Activated CD4-positive, alpha-beta memory T cell treated with anti-CD3 and anti-CD28 coated beads for 36 hours (primary cell): ENCODE results near the gene LCP2. TPM values are rescaled to one million over a fixed set of nuclear protein-coding genes. Genes with fewer than 3 reads are reported as not detected.

Experiments used
- CTCF ChIA-PET: fragments of 350-600 bp; sonication (Branson Sonifier 250); formaldehyde crosslinking; loops from one replicate; lab custom pipeline; 2021; ENCODE audit warnings: antibody characterized with exemption, inconsistent platforms; lab: Charles Lee
- POLR2A ChIA-PET: fragments of 350-600 bp; sonication (Branson Sonifier 250); formaldehyde crosslinking; loops from one replicate; lab custom pipeline; 2021; ENCODE audit warnings: antibody characterized with exemption; lab: Charles Lee
- DNase-seq: peaks from one replicate; pipeline ENCODE4 v3.0.0-alpha.2; 2020
- H3K27ac Mint-ChIP-seq: one replicate; pipeline ENCODE4 v1.8.0; 2021; ENCODE audit warnings: mixed read lengths
- H3K27me3 Mint-ChIP-seq: one replicate; pipeline ENCODE4 v1.8.0; 2021; ENCODE audit warnings: mixed read lengths
- H3K36me3 Mint-ChIP-seq: one replicate; pipeline ENCODE4 v1.8.0; 2021; ENCODE audit warnings: mixed read lengths
- H3K4me1 Mint-ChIP-seq: one replicate; pipeline ENCODE4 v1.8.0; 2021; ENCODE audit warnings: low read depth, mixed read lengths
- H3K4me3 Mint-ChIP-seq: one replicate; pipeline ENCODE4 v1.8.0; 2021; ENCODE audit warnings: mild to moderate bottlenecking, mixed read lengths
- H3K9me3 Mint-ChIP-seq: one replicate; pipeline ENCODE4 v1.8.0; 2021; ENCODE audit warnings: mixed read lengths
- intact Hi-C: fragments of 100-400 bp; cut with micrococcal nuclease; formaldehyde crosslinking; loops from one replicate; pipeline ENCODE4 v1.15.1; 2023
- total RNA-seq, 2 experiments: library from RNA; stranded (reverse); gene quantifications; one replicate each; pipeline ENCODE4 v1.2.3, GENCODE V29; 2021

LCP2 gene
- total RNA-seq, 2 experiments from 2014 or later = 212 to 213 TPM

- ChIA-PET CTCF (interaction anchor here (0.9 to 10.2 kb wide), 5 partner anchors 9 to 193 kb away, joined by 3 to 221 read pairs (median 31); no protein-coding TSS in a partner anchor), POLR2A (no interaction called here)
- H3K4me3 Mint-ChIP-seq = no peak overlapping the region
- peaks cover 3% of the 10 kb centered on the region for H3K4me1 Mint-ChIP-seq
- no peak overlapping the region for H3K27ac Mint-ChIP-seq
- intact Hi-C loops = loop anchor here (10.0 kb wide), 1 partner anchor 396 kb away; no protein-coding TSS in a partner anchor
- no peaks in the 10 kb centered on the region for H3K9me3 Mint-ChIP-seq
- H3K36me3 Mint-ChIP-seq = peaks cover 1% of the 10 kb centered on the region
- no peak for DNase-seq
- no peaks in the 10 kb centered on the region for H3K27me3 Mint-ChIP-seq
These were observed 68.7 kb downstream of the LCP2 start for GRCh38 chr5:170228762-170229435.

- H3K9me3 Mint-ChIP-seq = no peaks in the 10 kb centered on the region
- intact Hi-C loops = loop anchor here (1.0 to 10.0 kb wide), 4 partner anchors 48 to 398 kb away; no protein-coding TSS in a partner anchor
- peaks cover 3% of the 10 kb centered on the region for H3K4me1 Mint-ChIP-seq
- POLR2A ChIA-PET = interaction anchor here (1.0 kb wide), 1 partner anchor 47 kb away, joined by 3 read pairs; no protein-coding TSS in a partner anchor
- no peak overlapping the region for H3K4me3 Mint-ChIP-seq
- CTCF ChIA-PET = interaction anchor here (0.8 to 10.2 kb wide), 33 partner anchors 8 to 195 kb away, joined by 3 to 221 read pairs (median 6); partner anchors contain the start of gene LCP2
- no peaks in the 10 kb centered on the region for H3K36me3 Mint-ChIP-seq
- H3K27me3 Mint-ChIP-seq = no peaks in the 10 kb centered on the region
- no peak for DNase-seq
- no peak overlapping the region for H3K27ac Mint-ChIP-seq
These were observed 70.9 kb downstream of the LCP2 start for GRCh38 chr5:170226661-170227060.

GRCh38 chr5:170226129-170226615, 71.4 kb downstream of the LCP2 start:
- intact Hi-C loops = loop anchor here (1.0 to 10.0 kb wide), 4 partner anchors 48 to 399 kb away; no protein-coding TSS in a partner anchor
- H3K9me3 Mint-ChIP-seq = no peaks in the 10 kb centered on the region
- no peak for DNase-seq
- no peak overlapping the region for H3K27ac Mint-ChIP-seq
- H3K36me3 Mint-ChIP-seq = no peaks in the 10 kb centered on the region
- H3K27me3 Mint-ChIP-seq = no peaks in the 10 kb centered on the region
- no peak overlapping the region for H3K4me3 Mint-ChIP-seq
- ChIA-PET CTCF (interaction anchor here (0.7 to 10.2 kb wide), 43 partner anchors 9 to 399 kb away, joined by 3 to 221 read pairs (median 5); partner anchors contain the start of gene LCP2), POLR2A (no interaction called here)
- peaks cover 3% of the 10 kb centered on the region for H3K4me1 Mint-ChIP-seq

- CTCF ChIA-PET = interaction anchor here (0.7 to 10.2 kb wide), 47 partner anchors 8 to 400 kb away, joined by 3 to 221 read pairs (median 4); partner anchors contain the start of gene LCP2
- H3K27ac Mint-ChIP-seq = no peak overlapping the region
These were observed 72.0 kb downstream of the LCP2 start for GRCh38 chr5:170225326-170226128.

GRCh38 chr5:170223906-170224305, 73.7 kb downstream of the LCP2 start:
- Mint-ChIP-seq H3K27me3 (no peaks in the 10 kb centered on the region), H3K9me3 (no peaks in the 10 kb centered on the region), H3K4me1 (peaks cover 3% of the 10 kb centered on the region), H3K36me3 (no peaks in the 10 kb centered on the region), H3K4me3 (no peak overlapping the region), H3K27ac (no peak overlapping the region)
- DNase-seq = no peak
- ChIA-PET POLR2A (no interaction called here), CTCF (interaction anchor here (1.1 to 10.2 kb wide), 6 partner anchors 12 to 198 kb away, joined by 3 to 221 read pairs (median 4); no protein-coding TSS in a partner anchor)
- intact Hi-C loops = loop anchor here (5.0 to 10.0 kb wide), 2 partner anchors 122 to 401 kb away; no protein-coding TSS in a partner anchor

More at GRCh38 chr5:170225326-170226128, 72.0 kb downstream of the LCP2 start:
- Mint-ChIP-seq H3K9me3 (no peaks in the 10 kb centered on the region), H3K4me1 (peaks cover 3% of the 10 kb centered on the region), H3K4me3 (no peak overlapping the region), H3K27me3 (no peaks in the 10 kb centered on the region), H3K36me3 (no peaks in the 10 kb centered on the region)
- POLR2A ChIA-PET = no interaction called here
- intact Hi-C loops = loop anchor here (1.0 to 10.0 kb wide), 4 partner anchors 49 to 399 kb away; no protein-coding TSS in a partner anchor
- DNase-seq = peak; percentile 81

GRCh38 chr5:170223360-170223759, 74.2 kb downstream of the LCP2 start:
- POLR2A ChIA-PET = no interaction called here
- DNase-seq = no peak
- intact Hi-C loops = loop anchor here (5.0 to 10.0 kb wide), 2 partner anchors 121 to 401 kb away; no protein-coding TSS in a partner anchor
- Mint-ChIP-seq H3K27ac (no peak overlapping the region), H3K36me3 (no peaks in the 10 kb centered on the region), H3K4me3 (no peak overlapping the region), H3K9me3 (no peaks in the 10 kb centered on the region), H3K27me3 (no peaks in the 10 kb centered on the region), H3K4me1 (peaks cover 3% of the 10 kb centered on the region)
- CTCF ChIA-PET = interaction anchor here (1.1 to 10.2 kb wide), 4 partner anchors 12 to 198 kb away, joined by 3 to 221 read pairs (median 83); no protein-coding TSS in a partner anchor

- intact Hi-C loops = loop anchor here (5.0 to 10.0 kb wide), 2 partner anchors 119 to 403 kb away; no protein-coding TSS in a partner anchor
- no peak overlapping the region for H3K4me3 Mint-ChIP-seq
These were observed 76.2 kb downstream of the LCP2 start for GRCh38 chr5:170221327-170221741.

GRCh38 chr5:170220191-170220590, 77.4 kb downstream of the LCP2 start:
- intact Hi-C loops = loop anchor here (5.0 to 10.0 kb wide), 2 partner anchors 118 to 405 kb away; no protein-coding TSS in a partner anchor
- DNase-seq = no peak
- Mint-ChIP-seq H3K27me3 (no peaks in the 10 kb centered on the region), H3K4me1 (no peaks in the 10 kb centered on the region), H3K9me3 (no peaks in the 10 kb centered on the region), H3K36me3 (no peaks in the 10 kb centered on the region), H3K27ac (no peak overlapping the region), H3K4me3 (no peak overlapping the region)
- ChIA-PET CTCF (interaction anchor here (2.8 to 10.2 kb wide), 2 partner anchors 119 to 201 kb away, joined by 9 to 162 read pairs; no protein-coding TSS in a partner anchor), POLR2A (no interaction called here)

More at GRCh38 chr5:170221327-170221741, 76.2 kb downstream of the LCP2 start:
- H3K4me1 Mint-ChIP-seq = peaks cover 3% of the 10 kb centered on the region
- no peaks in the 10 kb centered on the region for H3K36me3 Mint-ChIP-seq
- H3K27me3 Mint-ChIP-seq = no peaks in the 10 kb centered on the region
- no peaks in the 10 kb centered on the region for H3K9me3 Mint-ChIP-seq
- CTCF ChIA-PET = interaction anchor here (0.6 to 10.2 kb wide), 5 partner anchors 10 to 1698 kb away, joined by 3 to 162 read pairs (median 6); no protein-coding TSS in a partner anchor
- DNase-seq = no peak
- H3K27ac Mint-ChIP-seq = no peak overlapping the region
- POLR2A ChIA-PET = no interaction called here

- DNase-seq = no peak
- H3K9me3 Mint-ChIP-seq = no peaks in the 10 kb centered on the region
- no peaks in the 10 kb centered on the region for H3K36me3 Mint-ChIP-seq
- no peaks in the 10 kb centered on the region for H3K27me3 Mint-ChIP-seq
- H3K4me1 Mint-ChIP-seq = no peaks in the 10 kb centered on the region
- H3K27ac Mint-ChIP-seq = no peak overlapping the region
- H3K4me3 Mint-ChIP-seq = no peak overlapping the region
- CTCF ChIA-PET = interaction anchor here (0.7 to 10.2 kb wide), 3 partner anchors 119 to 202 kb away, joined by 3 to 162 read pairs (median 9); no protein-coding TSS in a partner anchor
- intact Hi-C loops = loop anchor here (5.0 to 10.0 kb wide), 2 partner anchors 117 to 405 kb away; no protein-coding TSS in a partner anchor
- POLR2A ChIA-PET = no interaction called here
These were observed 78.0 kb downstream of the LCP2 start for GRCh38 chr5:170219615-170220014.

- no peaks in the 10 kb centered on the region for H3K4me1 Mint-ChIP-seq
- no peaks in the 10 kb centered on the region for H3K9me3 Mint-ChIP-seq
- H3K4me3 Mint-ChIP-seq = no peak overlapping the region
- intact Hi-C loops = no loop called here
- POLR2A ChIA-PET = no interaction called here
- H3K27ac Mint-ChIP-seq = no peak overlapping the region
- no peaks in the 10 kb centered on the region for H3K27me3 Mint-ChIP-seq
- DNase-seq = no peak
- H3K36me3 Mint-ChIP-seq = no peaks in the 10 kb centered on the region
- CTCF ChIA-PET = interaction anchor here (2.8 to 10.2 kb wide), 2 partner anchors 121 to 203 kb away, joined by 9 to 162 read pairs; no protein-coding TSS in a partner anchor
These were observed 78.9 kb downstream of the LCP2 start for GRCh38 chr5:170218726-170219125.

- Mint-ChIP-seq H3K36me3 (no peaks in the 10 kb centered on the region), H3K4me3 (no peak overlapping the region), H3K27me3 (no peaks in the 10 kb centered on the region), H3K9me3 (no peaks in the 10 kb centered on the region), H3K27ac (no peak overlapping the region), H3K4me1 (no peaks in the 10 kb centered on the region)
- POLR2A ChIA-PET = no interaction called here
- intact Hi-C loops = no loop called here
- CTCF ChIA-PET = interaction anchor here (0.8 to 2.5 kb wide), 6 partner anchors 8 to 421 kb away, joined by 3 to 11 read pairs (median 4); no protein-coding TSS in a partner anchor
- DNase-seq = no peak
These were observed 79.7 kb downstream of the LCP2 start for GRCh38 chr5:170217831-170218230.
